Tibial nerve (tissue), 4 donors: ENCODE data around the gene PNPLA3.

Experiments used
- CTCF ChIP-seq, 5 experiments: fragments of 200-600 bp in 3 of 5; fragments of 450-650 bp in 2 of 5; sonication (generic) in 3 of 5; IDR thresholded peaks; one replicate each; pipeline ENCODE4 v1.5.1; 2016 to 2019; ENCODE audit warnings: antibody characterized with exemption in 5 of 5, mild to moderate bottlenecking in 3 of 5, moderate library complexity in 2 of 5
- EP300 ChIP-seq, 2 donors: sonication (generic); formaldehyde crosslinking; IDR thresholded peaks; one replicate each; pipeline ENCODE4 v1.6.1; 2017; ENCODE audit warnings: antibody characterized with exemption in 2 of 2, mild to moderate bottlenecking in 1 of 2

GRCh38 chr22:43985532-43985931 is 61.9 kb downstream of the PNPLA3 start:
- TF ChIP-seq CTCF (IDR thresholded peaks at IDR 0.05) (no peak), EP300 (IDR thresholded peaks at IDR 0.05) (no peak)
